ENCODE measurements around the gene UNC13A.

GRCh38 chr19:17722655-17723240 is 34.6 kb upstream of the UNC13A start:
- TF ChIP-seq CTCF (IDR thresholded peaks at IDR 0.05) (no peak), POLR2A (IDR thresholded peaks at IDR 0.05) (no peak), POLR2AphosphoS5 (IDR thresholded peaks at IDR 0.05) (no peak)
